HepG2 (cell line): ENCODE results near the gene PAFAH1B2. TPM values are rescaled to one million over a fixed set of nuclear protein-coding genes. Genes with fewer than 3 reads are reported as not detected.

Experiments used
- ESRRA ChIP-seq: sonication (generic); formaldehyde crosslinking; IDR thresholded peaks from 2 replicates; pipeline ENCODE4 v1.5.1; 2020; ENCODE audit warnings: mild to moderate bottlenecking, low read depth, missing genetic modification reagents
- FOXO1 ChIP-seq: sonication (generic); formaldehyde crosslinking; IDR thresholded peaks from 2 replicates; pipeline ENCODE4 v1.4.0; 2020; ENCODE audit warnings: missing genetic modification reagents
- HNF4G ChIP-seq, 2 experiments: sonication (generic) in 1 of 2; formaldehyde crosslinking in 1 of 2; IDR thresholded peaks; 2 replicates each; pipeline versions ENCODE4 v1.4.0 to v1.6.1; 2011 to 2020; ENCODE audit warnings: borderline replicate concordance in 2 of 2, low read depth in 2 of 2, mild to moderate bottlenecking in 2 of 2, low read length in 1 of 2, missing genetic modification reagents in 1 of 2, moderate library complexity in 1 of 2
- ISL2 ChIP-seq: sonication (generic); formaldehyde crosslinking; IDR thresholded peaks from 2 replicates; pipeline ENCODE4 v1.5.0; 2020; ENCODE audit warnings: missing genetic modification reagents
- KAT7 ChIP-seq: IDR thresholded peaks from 2 replicates; pipeline ENCODE4 v1.6.1; 2018; ENCODE audit warnings: borderline replicate concordance, missing compliant biosample characterization
- NCOR1 ChIP-seq: fragments of 200-600 bp; sonication (generic); IDR thresholded peaks from 2 replicates; pipeline ENCODE4 v1.7.0; 2017; ENCODE audit warnings: antibody characterized with exemption, low read length, borderline replicate concordance
- NFKB2 ChIP-seq: sonication (generic); formaldehyde crosslinking; IDR thresholded peaks from 2 replicates; pipeline ENCODE4 v1.4.0; 2020; ENCODE audit warnings: missing genetic modification reagents, borderline replicate concordance
- POGZ ChIP-seq: sonication (generic); formaldehyde crosslinking; IDR thresholded peaks from 2 replicates; pipeline ENCODE4 v1.4.0; 2020; ENCODE audit warnings: mild to moderate bottlenecking, missing genetic modification reagents
- SIX1 ChIP-seq: sonication (generic); formaldehyde crosslinking; IDR thresholded peaks from 2 replicates; pipeline ENCODE4 v1.4.0; 2020; ENCODE audit warnings: missing genetic modification reagents, borderline replicate concordance
- ZMYM3 ChIP-seq: sonication (generic); formaldehyde crosslinking; IDR thresholded peaks from 2 replicates; pipeline ENCODE4 v1.5.1; 2020; ENCODE audit warnings: mild to moderate bottlenecking, missing genetic modification reagents
- ZNF331 ChIP-seq: sonication (generic); formaldehyde crosslinking; IDR thresholded peaks from 2 replicates; pipeline ENCODE4 v1.4.0; 2020; ENCODE audit warnings: missing genetic modification reagents
- ZNF781 ChIP-seq: sonication (generic); formaldehyde crosslinking; IDR thresholded peaks from 2 replicates; pipeline ENCODE4 v1.5.1; 2020; ENCODE audit warnings: borderline replicate concordance, mild to moderate bottlenecking, missing genetic modification reagents; ENCODE audit errors: not compliant biosample characterization
- ZNF839 ChIP-seq: sonication (generic); formaldehyde crosslinking; IDR thresholded peaks from 2 replicates; pipeline ENCODE4 v1.4.0; 2020; ENCODE audit warnings: missing genetic modification reagents, mild to moderate bottlenecking, borderline replicate concordance
- polyA plus RNA-seq, 8 experiments: library from polyadenylated mRNA; depleted of rRNA in 3 of 8; stranded (reverse) in 7 of 8; unstranded in 1 of 8; fragments of >200 nt; fragmentation: Illumina TruSeq in 4 of 8; extraction: Trizol in 4 of 8; gene quantifications; 2 replicates each; pipeline versions ENCODE4 v1.2.1 to v1.2.3, GENCODE V29; 2011 to 2016; ENCODE audit warnings: low read depth in 4 of 8, missing spikeins in 1 of 8, mixed read lengths in 1 of 8; ENCODE audit not compliant: insufficient read depth in 1 of 8
- total RNA-seq, 5 experiments: library from RNA; depleted of rRNA; stranded (reverse); fragments of >200 nt; fragmentation: Illumina TruSeq; extraction: Trizol; gene quantifications; 2 replicates each; pipeline ENCODE4 v1.2.3, GENCODE V29; 2016; ENCODE audit warnings: low read depth in 1 of 5
- TF ChIP-seq, protein P1 (sequence below): sonication (generic); formaldehyde crosslinking; IDR thresholded peaks from 2 replicates; pipeline ENCODE4 v1.5.1; 2020; ENCODE audit warnings: missing genetic modification reagents, mild to moderate bottlenecking, borderline replicate concordance
- TF ChIP-seq, protein P2 (sequence below): sonication (generic); formaldehyde crosslinking; IDR thresholded peaks from 2 replicates; pipeline ENCODE4 v1.5.1; 2020; ENCODE audit warnings: mild to moderate bottlenecking, moderate library complexity, missing genetic modification reagents
- TF ChIP-seq, protein P3 (sequence below): sonication (generic); formaldehyde crosslinking; IDR thresholded peaks from 2 replicates; pipeline ENCODE4 v1.4.0; 2020; ENCODE audit warnings: missing genetic modification reagents
- TF ChIP-seq, protein P4 (sequence below): sonication (generic); formaldehyde crosslinking; IDR thresholded peaks from 2 replicates; pipeline ENCODE4 v1.4.0; 2020; ENCODE audit warnings: missing genetic modification reagents, mild to moderate bottlenecking, borderline replicate concordance
- TF ChIP-seq, protein P5 (sequence below): sonication (generic); IDR thresholded peaks from 2 replicates; pipeline ENCODE4 v1.6.1; 2016; ENCODE audit warnings: low read depth, borderline replicate concordance

PAFAH1B2 gene
- total and polyA plus RNA-seq, 2 of the 13 experiments (the other 11 are each of a cell fraction or from before 2014, with no cell fraction given): 28.8 to 104 TPM

DNA sequence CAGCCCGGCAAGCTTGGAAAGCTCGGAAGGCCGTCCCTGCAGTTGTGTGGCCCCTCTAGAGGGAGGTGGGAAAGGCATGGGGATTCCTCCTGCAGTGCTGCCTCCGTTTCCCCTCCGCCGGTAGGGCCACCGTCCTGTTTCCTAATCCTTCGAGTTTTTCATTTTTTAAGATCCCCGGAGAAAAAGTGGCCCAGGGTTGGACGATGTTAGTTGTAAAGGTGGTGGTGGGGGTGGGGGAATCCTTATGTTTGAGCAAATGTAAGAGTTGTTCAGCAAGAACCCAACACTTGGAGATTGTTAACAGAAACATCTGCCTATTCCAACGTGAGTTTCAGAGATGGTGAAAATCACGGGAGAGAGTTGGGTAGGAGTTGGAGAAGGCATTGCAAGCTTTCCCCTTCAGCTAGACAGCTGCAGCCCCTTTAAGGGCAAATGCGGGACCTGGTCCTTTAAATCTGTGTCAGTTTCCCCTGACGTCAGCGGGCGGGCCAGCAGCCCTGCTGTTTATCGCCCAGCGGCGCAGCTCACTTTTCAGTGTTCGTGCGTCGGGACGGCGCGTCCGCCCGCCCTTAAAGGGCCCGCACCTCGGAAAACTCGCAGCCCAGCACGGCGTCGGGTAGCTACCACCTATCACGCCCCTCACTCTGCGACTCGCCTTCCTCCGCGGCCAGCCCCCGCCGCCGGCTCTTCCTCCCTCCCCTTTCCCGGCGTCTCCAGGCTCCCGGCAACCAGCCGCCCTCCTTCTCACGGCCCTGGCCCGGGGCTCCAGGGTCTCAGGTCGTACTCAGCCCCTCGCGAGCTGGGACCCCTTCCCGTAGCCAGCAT, 34.3 kb downstream of the PAFAH1B2 start, which contains the start of gene SIDT2 (continued):
- TF ChIP-seq, protein P1, sequence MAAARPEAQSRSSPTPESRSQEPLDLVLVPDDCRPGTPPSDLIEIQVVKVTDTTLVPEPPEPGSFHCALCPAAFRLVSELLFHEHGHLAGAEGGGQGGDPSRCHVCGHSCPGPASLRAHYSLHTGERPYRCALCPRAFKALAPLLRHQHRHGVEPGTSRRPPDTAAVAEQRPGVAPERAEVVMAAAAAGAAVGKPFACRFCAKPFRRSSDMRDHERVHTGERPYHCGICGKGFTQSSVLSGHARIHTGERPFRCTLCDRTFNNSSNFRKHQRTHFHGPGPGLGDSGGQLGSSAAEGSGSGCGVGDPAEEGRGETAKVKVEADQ (CRISPR knock-in tag): no peak
- no peak for TF ChIP-seq NCOR1
- no peak; the same call in 1 of the 2 replicates for TF ChIP-seq KAT7
- no peak for TF ChIP-seq ZNF839 (CRISPR knock-in tag)
- no peak for TF ChIP-seq ZMYM3 (CRISPR knock-in tag)
- peak; percentile 46; the same call in 1 of the 2 replicates for TF ChIP-seq SIX1 (CRISPR knock-in tag)
- TF ChIP-seq, protein P2, sequence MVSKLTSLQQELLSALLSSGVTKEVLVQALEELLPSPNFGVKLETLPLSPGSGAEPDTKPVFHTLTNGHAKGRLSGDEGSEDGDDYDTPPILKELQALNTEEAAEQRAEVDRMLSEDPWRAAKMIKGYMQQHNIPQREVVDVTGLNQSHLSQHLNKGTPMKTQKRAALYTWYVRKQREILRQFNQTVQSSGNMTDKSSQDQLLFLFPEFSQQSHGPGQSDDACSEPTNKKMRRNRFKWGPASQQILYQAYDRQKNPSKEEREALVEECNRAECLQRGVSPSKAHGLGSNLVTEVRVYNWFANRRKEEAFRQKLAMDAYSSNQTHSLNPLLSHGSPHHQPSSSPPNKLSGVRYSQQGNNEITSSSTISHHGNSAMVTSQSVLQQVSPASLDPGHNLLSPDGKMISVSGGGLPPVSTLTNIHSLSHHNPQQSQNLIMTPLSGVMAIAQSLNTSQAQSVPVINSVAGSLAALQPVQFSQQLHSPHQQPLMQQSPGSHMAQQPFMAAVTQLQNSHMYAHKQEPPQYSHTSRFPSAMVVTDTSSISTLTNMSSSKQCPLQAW (CRISPR knock-in tag): 0 out of 2 replicates have a peak, but pooled peaks have one; percentile 42
- TF ChIP-seq, protein P3, sequence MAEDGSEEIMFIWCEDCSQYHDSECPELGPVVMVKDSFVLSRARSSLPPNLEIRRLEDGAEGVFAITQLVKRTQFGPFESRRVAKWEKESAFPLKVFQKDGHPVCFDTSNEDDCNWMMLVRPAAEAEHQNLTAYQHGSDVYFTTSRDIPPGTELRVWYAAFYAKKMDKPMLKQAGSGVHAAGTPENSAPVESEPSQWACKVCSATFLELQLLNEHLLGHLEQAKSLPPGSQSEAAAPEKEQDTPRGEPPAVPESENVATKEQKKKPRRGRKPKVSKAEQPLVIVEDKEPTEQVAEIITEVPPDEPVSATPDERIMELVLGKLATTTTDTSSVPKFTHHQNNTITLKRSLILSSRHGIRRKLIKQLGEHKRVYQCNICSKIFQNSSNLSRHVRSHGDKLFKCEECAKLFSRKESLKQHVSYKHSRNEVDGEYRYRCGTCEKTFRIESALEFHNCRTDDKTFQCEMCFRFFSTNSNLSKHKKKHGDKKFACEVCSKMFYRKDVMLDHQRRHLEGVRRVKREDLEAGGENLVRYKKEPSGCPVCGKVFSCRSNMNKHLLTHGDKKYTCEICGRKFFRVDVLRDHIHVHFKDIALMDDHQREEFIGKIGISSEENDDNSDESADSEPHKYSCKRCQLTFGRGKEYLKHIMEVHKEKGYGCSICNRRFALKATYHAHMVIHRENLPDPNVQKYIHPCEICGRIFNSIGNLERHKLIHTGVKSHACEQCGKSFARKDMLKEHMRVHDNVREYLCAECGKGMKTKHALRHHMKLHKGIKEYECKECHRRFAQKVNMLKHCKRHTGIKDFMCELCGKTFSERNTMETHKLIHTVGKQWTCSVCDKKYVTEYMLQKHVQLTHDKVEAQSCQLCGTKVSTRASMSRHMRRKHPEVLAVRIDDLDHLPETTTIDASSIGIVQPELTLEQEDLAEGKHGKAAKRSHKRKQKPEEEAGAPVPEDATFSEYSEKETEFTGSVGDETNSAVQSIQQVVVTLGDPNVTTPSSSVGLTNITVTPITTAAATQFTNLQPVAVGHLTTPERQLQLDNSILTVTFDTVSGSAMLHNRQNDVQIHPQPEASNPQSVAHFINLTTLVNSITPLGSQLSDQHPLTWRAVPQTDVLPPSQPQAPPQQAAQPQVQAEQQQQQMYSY (CRISPR knock-in tag): 0 out of 2 replicates have a peak, but pooled peaks have one; percentile 47
- TF ChIP-seq ESRRA (CRISPR knock-in tag): no peak
- peak; percentile 41; the same call in 1 of the 2 replicates for TF ChIP-seq ZNF331 (CRISPR knock-in tag)
- TF ChIP-seq, protein P4, sequence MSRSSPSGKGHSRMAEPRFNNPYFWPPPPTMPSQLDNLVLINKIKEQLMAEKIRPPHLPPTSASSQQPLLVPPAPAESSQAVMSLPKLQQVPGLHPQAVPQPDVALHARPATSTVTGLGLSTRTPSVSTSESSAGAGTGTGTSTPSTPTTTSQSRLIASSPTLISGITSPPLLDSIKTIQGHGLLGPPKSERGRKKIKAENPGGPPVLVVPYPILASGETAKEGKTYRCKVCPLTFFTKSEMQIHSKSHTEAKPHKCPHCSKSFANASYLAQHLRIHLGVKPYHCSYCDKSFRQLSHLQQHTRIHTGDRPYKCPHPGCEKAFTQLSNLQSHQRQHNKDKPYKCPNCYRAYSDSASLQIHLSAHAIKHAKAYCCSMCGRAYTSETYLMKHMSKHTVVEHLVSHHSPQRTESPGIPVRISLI (CRISPR knock-in tag): no peak; the same call in 1 of the 2 replicates
- peak; percentile 23; the same call in 1 of the 2 replicates for TF ChIP-seq ISL2
- peak; percentile 26 for TF ChIP-seq ZNF781 (CRISPR knock-in tag)
- TF ChIP-seq, protein P5, sequence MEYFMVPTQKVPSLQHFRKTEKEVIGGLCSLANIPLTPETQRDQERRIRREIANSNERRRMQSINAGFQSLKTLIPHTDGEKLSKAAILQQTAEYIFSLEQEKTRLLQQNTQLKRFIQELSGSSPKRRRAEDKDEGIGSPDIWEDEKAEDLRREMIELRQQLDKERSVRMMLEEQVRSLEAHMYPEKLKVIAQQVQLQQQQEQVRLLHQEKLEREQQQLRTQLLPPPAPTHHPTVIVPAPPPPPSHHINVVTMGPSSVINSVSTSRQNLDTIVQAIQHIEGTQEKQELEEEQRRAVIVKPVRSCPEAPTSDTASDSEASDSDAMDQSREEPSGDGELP: peak; percentile 73; the same call in 1 of the 2 replicates
- peak; percentile 71; the same call in 1 of the 2 replicates for TF ChIP-seq FOXO1
- no peak for TF ChIP-seq HNF4G (IDR thresholded peaks at IDR 0.05; ENCODE audit: borderline replicate concordance, low read depth, low read length)
- TF ChIP-seq HNF4G (CRISPR knock-in tag; IDR thresholded peaks at IDR 0.05; ENCODE audit: borderline replicate concordance, low read depth): no peak
- peak; percentile 41; the same call in 1 of the 2 replicates for TF ChIP-seq POGZ (CRISPR knock-in tag)
- 0 out of 2 replicates have a peak, but pooled peaks have one; percentile 46 for TF ChIP-seq NFKB2
